HT-29 (cell line): Measurements from ENCODE around the gene SF3B4. TPM values are rescaled to one million over a fixed set of nuclear protein-coding genes. Genes with fewer than 3 reads are reported as not detected.

ENCODE experiments used
- DNase-seq: peaks from one replicate; pipeline ENCODE4 v3.0.0-alpha.2; 2015; ENCODE audit warnings: low spot score
- total RNA-seq: library from RNA; depleted of rRNA; stranded (reverse); fragments of >200 nt; shearing (Covaris generic); gene quantifications from 2 replicates; pipeline ENCODE4 v1.2.3, GENCODE V29; 2014

Gene SF3B4
- total RNA-seq, 1 experiment from 2014 or later, result 14.8 TPM

GRCh38 chr1:149933208-149933607 is 5.6 kb upstream of the SF3B4 start:
- no peak for DNase-seq

- DNase-seq, result no peak
Measured at GRCh38 chr1:149932474-149932873, 4.9 kb upstream of the SF3B4 start.

DNA sequence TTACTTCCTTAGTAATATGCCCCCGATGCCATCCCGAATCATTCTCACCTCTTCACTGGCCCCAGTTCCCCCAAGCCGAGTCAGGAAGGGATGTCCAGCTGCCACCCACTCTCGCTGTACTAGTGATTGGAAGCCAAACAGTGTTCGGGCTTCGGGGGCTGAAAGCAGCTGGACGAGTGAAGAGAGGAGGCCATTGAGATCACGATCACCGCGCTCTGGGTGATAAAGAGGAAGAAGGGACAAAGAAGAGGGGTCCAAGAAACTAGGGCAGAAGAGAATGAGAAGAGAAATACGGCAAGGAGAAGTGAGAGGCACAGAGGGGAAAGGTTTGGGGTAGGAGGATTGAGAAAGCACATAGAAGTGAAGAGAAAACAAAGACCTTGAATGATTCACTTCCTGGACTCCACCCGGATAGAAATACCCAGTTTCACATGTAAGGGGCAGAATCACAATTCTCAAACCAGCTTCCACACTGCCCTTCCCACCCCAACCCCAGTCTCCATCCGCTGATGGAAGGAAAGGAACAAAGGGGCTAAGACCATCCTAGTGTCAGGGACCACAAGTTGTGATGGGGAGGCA is 3.7 kb upstream of the SF3B4 start:
- no peak for DNase-seq

- no peak for DNase-seq
Measured at GRCh38 chr1:149929856-149930255, 2.3 kb upstream of the SF3B4 start.

- no peak for DNase-seq
Measured at GRCh38 chr1:149928401-149928724, 760 bp upstream of the SF3B4 start.

- DNase-seq, result peak; percentile 22
Measured at GRCh38 chr1:149927056-149927562, 494 bp downstream of the SF3B4 start.

- DNase-seq, result no peak
Measured at GRCh38 chr1:149926296-149926695, 1.3 kb downstream of the SF3B4 start.

- DNase-seq, result no peak
Measured at GRCh38 chr1:149925751-149926150, 1.9 kb downstream of the SF3B4 start.

DNA sequence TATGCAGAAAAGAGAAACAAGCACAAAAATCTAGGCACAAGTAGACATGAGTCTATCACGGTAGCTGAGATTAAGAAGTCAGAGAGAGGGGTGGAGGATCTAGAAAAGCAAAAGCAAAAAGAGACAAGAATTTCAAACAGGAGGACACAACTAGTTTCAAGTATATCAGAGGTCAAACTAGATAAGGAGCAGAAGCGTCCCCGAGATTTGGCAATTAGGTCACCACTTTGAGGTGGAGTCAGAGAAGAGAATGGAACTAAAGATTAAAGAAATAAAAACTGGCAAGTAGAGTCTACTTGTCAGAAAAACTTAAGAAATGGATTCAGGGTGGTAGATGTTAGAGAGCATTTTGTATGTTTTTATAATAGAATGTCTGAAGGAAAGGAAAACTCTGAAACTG is 2.3 kb downstream of the SF3B4 start:
- DNase-seq, result no peak

GRCh38 chr1:149923626-149924025 is 4.0 kb downstream of the SF3B4 start:
- DNase-seq, result no peak

DNA sequence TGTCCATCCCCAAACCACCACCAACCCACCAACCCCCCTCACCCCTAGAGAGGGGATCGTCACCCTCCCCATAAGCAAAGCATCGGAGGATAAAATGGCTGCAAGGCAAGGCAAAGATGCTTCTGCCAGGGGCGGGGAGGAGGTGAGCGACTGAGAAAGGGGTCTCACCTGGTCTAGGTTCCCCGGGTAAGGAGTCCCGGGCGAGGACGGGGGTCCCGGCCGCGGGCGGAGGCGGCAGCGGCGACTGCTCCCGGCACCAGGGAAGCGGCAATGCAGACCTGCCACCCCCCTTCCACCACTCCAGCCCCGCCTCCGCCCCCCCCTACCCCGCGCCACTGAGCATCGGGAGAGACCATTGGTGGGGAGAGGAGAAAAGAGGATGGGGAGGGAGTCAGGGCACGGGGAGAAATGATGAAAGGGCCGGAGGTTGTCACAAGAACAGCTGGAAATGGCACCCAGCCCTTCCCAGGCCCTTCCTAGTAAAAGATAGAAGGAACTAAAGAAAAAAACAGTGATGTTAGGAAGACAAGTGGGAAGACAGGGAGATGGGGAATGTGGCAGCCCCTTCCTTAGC is 9.9 kb downstream of the SF3B4 start, which contains the start of gene SV2A:
SV2A (minus strand) TSS at position 274 of the 574 bp plus-strand sequence. CDS start 4,004 bp downstream, outside the sequence.
- no peak for DNase-seq

DNA sequence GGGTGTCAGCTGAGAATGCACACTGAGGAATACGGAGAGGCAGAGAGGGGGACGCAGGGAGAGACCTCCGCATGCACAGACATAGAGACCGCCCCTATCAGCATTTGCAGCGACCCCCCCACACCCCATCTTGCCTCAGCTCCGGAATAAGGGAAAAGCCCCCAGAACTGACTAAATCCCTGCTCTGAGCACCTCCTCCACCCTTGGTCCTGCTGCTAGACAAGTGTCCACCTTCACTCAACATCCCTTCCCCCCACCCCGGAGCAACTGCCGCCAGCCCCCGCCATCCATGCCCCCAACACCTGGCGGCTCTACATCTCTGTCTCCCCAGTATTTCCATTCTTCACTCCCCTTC is 10.7 kb downstream of the SF3B4 start:
- DNase-seq, result no peak

GRCh38 chr1:149916193-149916897 is 11.3 kb downstream of the SF3B4 start:
- no peak for DNase-seq

- DNase-seq, result no peak
Measured at GRCh38 chr1:149915429-149916192, 12.0 kb downstream of the SF3B4 start.

DNA sequence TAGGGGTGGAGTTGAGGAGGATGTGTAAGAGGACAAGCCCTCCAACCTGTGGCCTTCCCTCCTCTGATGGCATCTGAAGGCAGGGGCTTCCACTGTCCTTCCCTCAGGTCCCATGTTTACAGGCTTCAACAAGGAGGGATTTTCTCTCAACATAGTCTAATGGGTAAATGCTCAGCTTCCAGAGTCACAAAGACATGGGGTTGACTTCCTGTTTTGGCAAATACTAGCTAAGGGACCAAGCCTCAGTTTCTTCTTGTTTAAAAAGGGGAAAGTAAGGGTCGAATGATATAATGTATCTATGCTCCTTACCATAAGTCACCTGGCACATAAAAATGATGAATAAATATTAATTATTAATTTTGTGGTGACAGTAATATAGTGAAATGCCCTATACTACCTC is 13.1 kb downstream of the SF3B4 start:
- DNase-seq, result no peak

GRCh38 chr1:149906570-149907075 is 21.0 kb downstream of the SF3B4 start:
- DNase-seq, result no peak

DNA sequence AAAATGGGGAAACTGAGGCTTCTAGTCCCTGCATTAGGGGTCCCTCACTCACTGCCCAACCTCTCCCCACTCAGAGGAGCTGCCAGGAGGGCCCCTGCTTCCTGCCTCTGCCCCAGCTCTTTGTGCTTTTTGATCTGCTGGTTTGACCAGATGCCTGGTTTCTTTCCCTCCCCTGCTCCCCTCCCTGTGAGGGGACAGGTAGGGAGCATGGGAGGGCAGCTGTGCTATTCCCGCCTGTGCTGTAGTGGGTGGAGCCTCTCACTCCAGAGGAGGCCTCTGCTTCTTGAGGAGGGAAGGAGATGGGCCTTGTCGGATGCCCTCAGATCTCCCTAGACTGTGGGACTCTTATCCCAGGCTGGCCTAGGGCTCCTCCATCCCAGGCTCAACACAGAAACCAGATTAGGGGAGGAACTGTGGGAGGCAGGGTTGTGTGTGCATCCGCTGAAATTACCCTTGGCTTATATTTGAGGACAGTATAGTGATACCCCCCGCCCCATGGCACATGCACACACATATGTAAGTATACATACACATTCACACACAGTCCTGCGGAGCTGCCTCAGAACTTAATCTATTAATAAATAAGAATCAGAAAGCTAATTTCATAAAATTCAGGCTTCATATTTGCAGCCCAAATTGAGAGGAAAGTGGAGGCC is 23.6 kb downstream of the SF3B4 start:
- DNase-seq, result no peak

- peak; percentile 90 for DNase-seq
Measured at GRCh38 chr1:149899460-149900284, 27.9 kb downstream of the SF3B4 start, which contains the start of gene BOLA1. BOLA1 (plus strand) TSS chr1:149899568; CDS start chr1:149900060, 492 bp downstream.

- DNase-seq, result no peak
Measured at GRCh38 chr1:149896575-149896974, 31.0 kb downstream of the SF3B4 start.

DNA sequence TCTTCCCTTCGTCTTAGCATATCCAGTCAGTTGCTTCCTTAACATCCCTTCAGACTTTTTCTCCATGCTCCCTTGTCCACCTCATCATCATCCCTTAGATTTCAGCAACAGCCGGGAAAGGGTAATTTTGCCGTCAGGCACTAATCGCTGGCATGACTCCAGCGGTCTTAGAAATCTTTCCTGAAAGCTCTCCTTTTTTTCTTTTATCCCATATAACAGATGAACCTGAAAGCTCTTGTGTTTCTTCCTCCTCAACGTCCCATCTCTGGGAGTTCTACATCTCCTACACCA is 38.7 kb downstream of the SF3B4 start:
- no peak for DNase-seq
